Mammary epithelial cell (primary cell): Measurements from ENCODE around the gene CRB2.

ENCODE experiments used
- CTCF ChIP-seq, 2 donors: IDR thresholded peaks in 1 of 2; conservative IDR thresholded peaks in 1 of 2; 2 replicates each; pipeline ENCODE4 v1.5.1; 2011 to 2012; ENCODE audit warnings: inconsistent platforms in 2 of 2, low read length in 2 of 2, mild to moderate bottlenecking in 2 of 2, control low read depth in 1 of 2, low read depth in 1 of 2; ENCODE audit not compliant: insufficient read depth in 1 of 2; ENCODE audit errors: extremely low read depth in 1 of 2
- EZH2 ChIP-seq: IDR thresholded peaks from 2 replicates; pipeline ENCODE4 v1.6.1; 2012; ENCODE audit warnings: low read length, inconsistent platforms, borderline replicate concordance

GRCh38 chr9:123312306-123312877, 43.6 kb upstream of the CRB2 start:
- TF ChIP-seq CTCF (conservative IDR thresholded peaks at IDR 0.05 in 1 of 2, IDR thresholded peaks at IDR 0.05 in 1 of 2; ENCODE audit: extremely low read depth in 1 of 2, insufficient read depth in 1 of 2, low read depth in 1 of 2, low read length in 2 of 2) (no peak), EZH2 (no peak)
